ENCODE data around the gene FLYWCH1. TPM values are rescaled to one million over a fixed set of nuclear protein-coding genes. Genes with fewer than 3 reads are reported as not detected.

FLYWCH1 gene
- total RNA-seq, 4 donors from 2014 or later, result 41.7 to 49.7 (median 44.0) TPM

GRCh38 chr16:2953706-2954627, 42.2 kb downstream of the FLYWCH1 start:
- in situ Hi-C loops (cut with MboI; ENCODE audit: low sequenced_read_pairs in 4 of 4), result no loop called here
- no peak overlapping the region for H3K4me3 ChIP-seq
- TF ChIP-seq CTCF (IDR thresholded peaks at IDR 0.05 in 4 of 5, conservative IDR thresholded peaks at IDR 0.05 in 1 of 5) (no peak), POLR2A (IDR thresholded peaks at IDR 0.05) (no peak)
- H3K27me3 ChIP-seq, result peaks cover 31 to 38% (median 31%) of the 10 kb centered on the region in 3 donors
- ATAC-seq, result no peak
- H3K4me1 ChIP-seq, result peaks cover 0 to 11% of the 10 kb centered on the region in 2 donors
- H3K36me3 ChIP-seq, result no peaks in the 10 kb centered on the region
- intact Hi-C loops (cut with DNase I; ENCODE audit: low total_unique reads), result no loop called here
- H3K9me3 ChIP-seq, result no peaks in the 10 kb centered on the region
- DNase-seq, result no peak
- H3K27ac ChIP-seq, result no peak overlapping the region

- Histone ChIP-seq H3K4me3 (no peak overlapping the region), H3K9me3 (no peaks in the 10 kb centered on the region), H3K27me3 (peaks cover 35 to 40% (median 38%) of the 10 kb centered on the region in 3 donors), H3K27ac (no peak overlapping the region), H3K4me1 (peaks cover 0 to 3% of the 10 kb centered on the region in 2 donors), H3K36me3 (no peaks in the 10 kb centered on the region)
- ATAC-seq (no peak), DNase-seq (no peak)
- in situ Hi-C loops (cut with MboI; ENCODE audit: low sequenced_read_pairs in 4 of 4) (no loop called here), intact Hi-C loops (cut with DNase I; ENCODE audit: low total_unique reads) (no loop called here)
- no peak for TF ChIP-seq CTCF (IDR thresholded peaks at IDR 0.05 in 4 of 5, conservative IDR thresholded peaks at IDR 0.05 in 1 of 5)
- no peak for TF ChIP-seq POLR2A (IDR thresholded peaks at IDR 0.05)
These were observed 43.1 kb downstream of the FLYWCH1 start for GRCh38 chr16:2954656-2955381.

GRCh38 chr16:2955438-2955778, 43.7 kb downstream of the FLYWCH1 start:
- H3K9me3 ChIP-seq, result no peaks in the 10 kb centered on the region
- no peak for ATAC-seq
- H3K27ac ChIP-seq, result no peak overlapping the region
- peaks cover 35 to 44% (median 40%) of the 10 kb centered on the region in 3 donors for H3K27me3 ChIP-seq
- intact Hi-C loops (cut with DNase I; ENCODE audit: low total_unique reads) (no loop called here), in situ Hi-C loops (cut with MboI; ENCODE audit: low sequenced_read_pairs in 4 of 4) (no loop called here)
- no peaks in the 10 kb centered on the region for H3K4me1 ChIP-seq
- TF ChIP-seq POLR2A (IDR thresholded peaks at IDR 0.05) (no peak), CTCF (IDR thresholded peaks at IDR 0.05 in 4 of 5, conservative IDR thresholded peaks at IDR 0.05 in 1 of 5) (no peak)
- no peak for DNase-seq
- H3K36me3 ChIP-seq, result no peaks in the 10 kb centered on the region
- no peak overlapping the region for H3K4me3 ChIP-seq

- in situ Hi-C loops (cut with MboI; ENCODE audit: low sequenced_read_pairs in 4 of 4), result no loop called here
- ATAC-seq (no peak), DNase-seq (no peak)
- no peaks in the 10 kb centered on the region for H3K4me1 ChIP-seq
- no peaks in the 10 kb centered on the region for H3K36me3 ChIP-seq
- no peaks in the 10 kb centered on the region for H3K9me3 ChIP-seq
- TF ChIP-seq POLR2A (IDR thresholded peaks at IDR 0.05) (no peak), CTCF (IDR thresholded peaks at IDR 0.05 in 4 of 5, conservative IDR thresholded peaks at IDR 0.05 in 1 of 5) (no peak)
- no peak overlapping the region for H3K4me3 ChIP-seq
- H3K27ac ChIP-seq, result no peak overlapping the region
- intact Hi-C loops (cut with DNase I; ENCODE audit: low total_unique reads), result no loop called here
- peaks cover 40 to 49% (median 40%) of the 10 kb centered on the region in 3 donors for H3K27me3 ChIP-seq
These were observed 44.2 kb downstream of the FLYWCH1 start for GRCh38 chr16:2955779-2956578.
